GM18868 (cell line): ENCODE data around the gene RASD2.

Experiments used
- ATAC-seq: cut with Tn5 transposase; IDR thresholded peaks from one replicate; pipeline ENCODE4 v1.9.1; 2021; ENCODE audit warnings: mild to moderate bottlenecking, moderate library complexity; ENCODE audit not compliant: unreplicated experiment

Gene RASD2

GRCh38 chr22:35517769-35518530 lies 22.7 kb upstream of the RASD2 start:
- no peak for ATAC-seq

GRCh38 chr22:35518811-35519210 lies 21.8 kb upstream of the RASD2 start:
- no peak for ATAC-seq

GRCh38 chr22:35519306-35520000 lies 21.2 kb upstream of the RASD2 start:
- no peak for ATAC-seq

- ATAC-seq = no peak
These were observed 19.0 kb upstream of the RASD2 start for GRCh38 chr22:35521358-35522224.

- ATAC-seq = no peak
These were observed 18.1 kb upstream of the RASD2 start for GRCh38 chr22:35522225-35523149.

GRCh38 chr22:35523167-35523947 lies 17.3 kb upstream of the RASD2 start:
- ATAC-seq = no peak

GRCh38 chr22:35524966-35525686 lies 15.5 kb upstream of the RASD2 start:
- ATAC-seq = no peak

- ATAC-seq = no peak
These were observed 14.8 kb upstream of the RASD2 start for GRCh38 chr22:35525687-35526332.

GRCh38 chr22:35526333-35526979 lies 14.2 kb upstream of the RASD2 start:
- ATAC-seq = no peak

GRCh38 chr22:35528927-35529326 lies 11.7 kb upstream of the RASD2 start:
- ATAC-seq = no peak

GRCh38 chr22:35530700-35531099 lies 9.9 kb upstream of the RASD2 start:
- ATAC-seq = no peak

GRCh38 chr22:35531202-35531601 lies 9.4 kb upstream of the RASD2 start:
- no peak for ATAC-seq

- ATAC-seq = no peak
These were observed 9.0 kb upstream of the RASD2 start for GRCh38 chr22:35531676-35532075.

- no peak for ATAC-seq
These were observed 7.1 kb upstream of the RASD2 start for GRCh38 chr22:35533365-35534029.

- no peak for ATAC-seq
These were observed 6.5 kb upstream of the RASD2 start for GRCh38 chr22:35534091-35534490.

- no peak for ATAC-seq
These were observed 3.4 kb upstream of the RASD2 start for GRCh38 chr22:35537232-35537631.

GRCh38 chr22:35538801-35539321 lies 1.8 kb upstream of the RASD2 start:
- ATAC-seq = no peak
